WI38 (cell line): ENCODE results near the gene TSKS.

Source experiments
- H3K4me3 ChIP-seq: 2 replicates; pipeline ENCODE4 v1.5.1; 2011; ENCODE audit warnings: low read depth, mild to moderate bottlenecking, control low read depth, low read length
- TF ChIP-seq, protein P1 (sequence below): IDR thresholded peaks from 2 replicates; pipeline ENCODE4 v1.5.1; 2012; ENCODE audit warnings: low read depth, mild to moderate bottlenecking, control low read depth, low read length

Gene TSKS

GRCh38 chr19:49773663-49774350, 10.7 kb upstream of the TSKS start:
- TF ChIP-seq, protein P1, sequence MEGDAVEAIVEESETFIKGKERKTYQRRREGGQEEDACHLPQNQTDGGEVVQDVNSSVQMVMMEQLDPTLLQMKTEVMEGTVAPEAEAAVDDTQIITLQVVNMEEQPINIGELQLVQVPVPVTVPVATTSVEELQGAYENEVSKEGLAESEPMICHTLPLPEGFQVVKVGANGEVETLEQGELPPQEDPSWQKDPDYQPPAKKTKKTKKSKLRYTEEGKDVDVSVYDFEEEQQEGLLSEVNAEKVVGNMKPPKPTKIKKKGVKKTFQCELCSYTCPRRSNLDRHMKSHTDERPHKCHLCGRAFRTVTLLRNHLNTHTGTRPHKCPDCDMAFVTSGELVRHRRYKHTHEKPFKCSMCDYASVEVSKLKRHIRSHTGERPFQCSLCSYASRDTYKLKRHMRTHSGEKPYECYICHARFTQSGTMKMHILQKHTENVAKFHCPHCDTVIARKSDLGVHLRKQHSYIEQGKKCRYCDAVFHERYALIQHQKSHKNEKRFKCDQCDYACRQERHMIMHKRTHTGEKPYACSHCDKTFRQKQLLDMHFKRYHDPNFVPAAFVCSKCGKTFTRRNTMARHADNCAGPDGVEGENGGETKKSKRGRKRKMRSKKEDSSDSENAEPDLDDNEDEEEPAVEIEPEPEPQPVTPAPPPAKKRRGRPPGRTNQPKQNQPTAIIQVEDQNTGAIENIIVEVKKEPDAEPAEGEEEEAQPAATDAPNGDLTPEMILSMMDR: no peak
- H3K4me3 ChIP-seq: no peak overlapping the region

DNA sequence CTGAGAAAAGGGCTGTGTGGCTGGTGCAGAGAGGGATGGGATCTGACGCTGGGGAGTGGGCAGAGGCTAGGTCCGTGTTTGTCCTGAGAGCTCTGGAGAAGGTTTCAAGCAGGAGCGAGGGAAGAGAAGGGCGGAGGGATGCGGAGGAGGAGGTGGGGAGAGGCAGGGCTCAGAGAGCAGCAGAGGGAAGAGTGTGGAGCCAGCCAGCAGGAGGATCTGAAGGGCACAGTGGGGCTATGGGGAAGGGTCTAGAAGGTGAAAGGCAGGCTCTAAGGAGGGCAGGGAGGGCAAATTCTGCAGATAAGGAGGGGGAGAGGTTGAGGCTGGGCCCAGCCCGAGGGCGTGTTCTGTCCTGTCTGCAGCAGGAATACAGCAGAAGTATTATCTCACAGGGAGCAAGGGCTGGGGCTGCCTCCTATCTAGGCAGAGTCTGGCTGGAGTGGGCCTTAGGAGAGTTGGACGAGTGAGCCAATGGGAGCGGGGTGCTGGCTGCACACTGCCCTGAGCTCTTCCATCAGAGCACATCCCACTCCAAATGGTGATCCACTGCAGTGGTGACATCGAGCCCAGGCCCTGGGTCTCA, 9.8 kb upstream of the TSKS start:
- H3K4me3 ChIP-seq: no peak overlapping the region
- TF ChIP-seq, protein P1: no peak

GRCh38 chr19:49771674-49772139, 8.6 kb upstream of the TSKS start:
- TF ChIP-seq, protein P1: no peak
- no peak overlapping the region for H3K4me3 ChIP-seq

DNA sequence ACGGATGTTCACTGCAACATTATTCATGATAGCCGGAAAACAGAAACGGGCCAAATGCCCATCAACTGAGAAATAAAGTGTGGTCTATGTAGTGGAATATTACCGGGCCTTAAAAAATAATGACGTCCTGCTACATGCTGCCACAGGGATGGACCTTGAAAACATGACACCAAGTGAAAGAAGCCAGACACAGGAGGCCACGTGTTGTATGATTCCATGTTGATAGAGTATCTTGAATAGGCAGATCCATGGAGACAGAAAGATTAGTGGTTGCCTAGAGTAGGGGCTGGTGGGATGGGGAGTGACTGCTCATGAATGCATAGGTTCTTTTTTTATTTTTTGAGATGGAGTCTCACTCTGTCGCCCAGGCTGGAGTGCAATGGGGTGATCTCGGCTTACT, 7.4 kb upstream of the TSKS start:
- H3K4me3 ChIP-seq: no peak overlapping the region
- TF ChIP-seq, protein P1: no peak

- TF ChIP-seq, protein P1: no peak
- peak overlapping the region; percentile 95 for H3K4me3 ChIP-seq
Observed at GRCh38 chr19:49767967-49768581, 5.0 kb upstream of the TSKS start.

DNA sequence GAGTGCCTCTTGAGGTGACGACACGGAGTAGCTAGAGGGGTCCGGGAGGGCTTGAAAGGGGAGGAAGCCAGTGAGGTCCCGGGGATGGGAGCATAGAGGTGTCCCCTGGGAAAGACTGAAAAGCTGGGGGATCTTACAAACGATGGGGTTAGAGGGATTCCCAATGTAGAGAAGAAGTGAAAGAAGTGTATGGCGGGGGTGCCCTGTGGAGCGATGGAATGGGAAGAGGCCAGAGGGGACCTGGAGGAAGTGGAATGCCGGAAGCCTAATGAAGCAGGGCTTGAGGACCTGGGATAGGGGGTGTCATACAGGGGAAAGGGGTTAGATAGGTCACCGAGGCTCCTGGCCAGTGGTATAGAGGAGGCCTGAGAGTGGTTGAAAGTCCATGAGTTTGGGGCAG, 4.3 kb upstream of the TSKS start:
- peak overlapping the region; percentile 95 for H3K4me3 ChIP-seq
- TF ChIP-seq, protein P1: no peak

GRCh38 chr19:49766930-49767299, 3.8 kb upstream of the TSKS start, which contains the start of gene AP2A1:
TSS of gene AP2A1 (plus strand) at chr19:49767001. CDS start at chr19:49767134, 133 bp downstream.
- H3K4me3 ChIP-seq: peak within 1 kb of the TSS; percentile 95
- TF ChIP-seq, protein P1: no peak
